Measurements from ENCODE around the gene FGFR3. TPM values are rescaled to one million over a fixed set of nuclear protein-coding genes. Genes with fewer than 3 reads are reported as not detected.

FGFR3 gene
- total and polyA plus RNA-seq, 10 donors = 1.0 to 7.5 (median 3.5) TPM

DNA sequence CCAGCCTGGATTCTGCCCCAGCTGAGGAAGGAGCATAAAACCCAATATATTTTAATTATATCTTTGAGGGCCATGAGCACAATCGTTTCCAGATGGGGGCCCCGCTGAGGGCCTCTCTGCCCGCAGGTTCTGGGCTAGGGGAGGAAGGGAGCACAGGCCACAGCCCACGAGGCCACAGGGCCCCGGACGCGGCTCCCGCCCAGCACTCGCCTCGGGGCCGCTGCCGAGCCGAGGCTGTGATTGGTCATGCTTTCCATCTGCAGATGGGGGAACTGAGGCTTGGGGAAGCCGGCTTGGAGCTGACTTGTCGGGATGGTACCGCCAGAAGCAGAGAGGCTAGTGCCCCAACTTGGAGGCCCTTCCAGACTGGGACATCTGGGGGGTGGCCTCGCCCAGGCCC, 37.8 kb upstream of the FGFR3 start:
- Histone ChIP-seq H3K4me3 (no peak overlapping the region), H3K27ac (peak overlapping the region in 6 of 8 donors; percentile 11 to 67 (median 40))
- DNase-seq = no peak

DNA sequence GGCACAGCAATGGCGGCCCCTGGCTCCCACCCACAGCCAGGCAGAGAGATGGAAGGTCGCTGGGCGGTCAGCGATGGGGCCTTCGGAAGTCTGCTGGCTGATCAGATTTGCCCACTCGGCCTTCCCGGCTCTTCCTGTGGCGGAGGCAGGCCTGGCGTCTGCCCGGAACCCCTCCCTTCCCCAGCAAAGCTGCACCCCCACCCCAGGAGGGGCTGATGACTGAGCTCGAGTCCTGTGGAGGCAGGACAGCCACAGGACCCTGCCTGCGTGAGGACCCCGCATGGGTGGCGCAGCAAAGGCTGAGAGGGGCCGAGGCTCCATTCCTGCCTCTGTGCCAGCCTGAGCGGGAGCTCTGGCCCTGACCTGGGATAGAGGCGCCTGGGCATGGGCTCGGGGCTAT, 37.0 kb upstream of the FGFR3 start:
- TF ChIP-seq POLR2AphosphoS5 (IDR thresholded peaks at IDR 0.05) = peak; percentile 38 to 84 (median 70)
- TF ChIP-seq, protein P1, sequence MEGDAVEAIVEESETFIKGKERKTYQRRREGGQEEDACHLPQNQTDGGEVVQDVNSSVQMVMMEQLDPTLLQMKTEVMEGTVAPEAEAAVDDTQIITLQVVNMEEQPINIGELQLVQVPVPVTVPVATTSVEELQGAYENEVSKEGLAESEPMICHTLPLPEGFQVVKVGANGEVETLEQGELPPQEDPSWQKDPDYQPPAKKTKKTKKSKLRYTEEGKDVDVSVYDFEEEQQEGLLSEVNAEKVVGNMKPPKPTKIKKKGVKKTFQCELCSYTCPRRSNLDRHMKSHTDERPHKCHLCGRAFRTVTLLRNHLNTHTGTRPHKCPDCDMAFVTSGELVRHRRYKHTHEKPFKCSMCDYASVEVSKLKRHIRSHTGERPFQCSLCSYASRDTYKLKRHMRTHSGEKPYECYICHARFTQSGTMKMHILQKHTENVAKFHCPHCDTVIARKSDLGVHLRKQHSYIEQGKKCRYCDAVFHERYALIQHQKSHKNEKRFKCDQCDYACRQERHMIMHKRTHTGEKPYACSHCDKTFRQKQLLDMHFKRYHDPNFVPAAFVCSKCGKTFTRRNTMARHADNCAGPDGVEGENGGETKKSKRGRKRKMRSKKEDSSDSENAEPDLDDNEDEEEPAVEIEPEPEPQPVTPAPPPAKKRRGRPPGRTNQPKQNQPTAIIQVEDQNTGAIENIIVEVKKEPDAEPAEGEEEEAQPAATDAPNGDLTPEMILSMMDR (IDR thresholded peaks at IDR 0.05 in 8 of 11, conservative IDR thresholded peaks at IDR 0.05 in 3 of 11) = no peak
- DNase-seq = no peak
- intact Hi-C loops (cut with DNase I; ENCODE audit: low total_unique reads) = no loop called here
- WGBS, 5 donors = 50 to 64% (median 60%) methylated on average over 4 to 18 of the region's 18 CpGs
- Histone ChIP-seq H3K4me1 (peaks cover 17 to 69% (median 46%) of the 10 kb centered on the region in 6 donors), H3K9me3 (no peaks in the 10 kb centered on the region), H3K36me3 (no peaks in the 10 kb centered on the region), H3K27me3 (replicated peaks in 1 of 7) (peaks cover 0 to 15% (median 0%) of the 10 kb centered on the region in 7 donors), H3K27ac (peak overlapping the region in 6 of 8 donors; percentile 31 to 67 (median 46)), H3K4me3 (no peak overlapping the region)

More for the DNA sequence above, 37.8 kb upstream of the FGFR3 start:
- Histone ChIP-seq H3K36me3 (no peaks in the 10 kb centered on the region), H3K4me1 (peaks cover 17 to 62% (median 41%) of the 10 kb centered on the region in 6 donors), H3K27me3 (replicated peaks in 1 of 7) (peaks cover 0 to 15% (median 0%) of the 10 kb centered on the region in 7 donors), H3K9me3 (no peaks in the 10 kb centered on the region)
- TF ChIP-seq, protein P1 (IDR thresholded peaks at IDR 0.05 in 8 of 11, conservative IDR thresholded peaks at IDR 0.05 in 3 of 11) = no peak
- TF ChIP-seq POLR2AphosphoS5 (IDR thresholded peaks at IDR 0.05) = no peak
- TF ChIP-seq POLR2A (IDR thresholded peaks at IDR 0.05) = no peak
- 74 to 94% (median 82%) methylated on average over 3 to 17 of the region's 17 CpGs for WGBS, 5 donors
- intact Hi-C loops (cut with DNase I; ENCODE audit: low total_unique reads) = no loop called here

DNA sequence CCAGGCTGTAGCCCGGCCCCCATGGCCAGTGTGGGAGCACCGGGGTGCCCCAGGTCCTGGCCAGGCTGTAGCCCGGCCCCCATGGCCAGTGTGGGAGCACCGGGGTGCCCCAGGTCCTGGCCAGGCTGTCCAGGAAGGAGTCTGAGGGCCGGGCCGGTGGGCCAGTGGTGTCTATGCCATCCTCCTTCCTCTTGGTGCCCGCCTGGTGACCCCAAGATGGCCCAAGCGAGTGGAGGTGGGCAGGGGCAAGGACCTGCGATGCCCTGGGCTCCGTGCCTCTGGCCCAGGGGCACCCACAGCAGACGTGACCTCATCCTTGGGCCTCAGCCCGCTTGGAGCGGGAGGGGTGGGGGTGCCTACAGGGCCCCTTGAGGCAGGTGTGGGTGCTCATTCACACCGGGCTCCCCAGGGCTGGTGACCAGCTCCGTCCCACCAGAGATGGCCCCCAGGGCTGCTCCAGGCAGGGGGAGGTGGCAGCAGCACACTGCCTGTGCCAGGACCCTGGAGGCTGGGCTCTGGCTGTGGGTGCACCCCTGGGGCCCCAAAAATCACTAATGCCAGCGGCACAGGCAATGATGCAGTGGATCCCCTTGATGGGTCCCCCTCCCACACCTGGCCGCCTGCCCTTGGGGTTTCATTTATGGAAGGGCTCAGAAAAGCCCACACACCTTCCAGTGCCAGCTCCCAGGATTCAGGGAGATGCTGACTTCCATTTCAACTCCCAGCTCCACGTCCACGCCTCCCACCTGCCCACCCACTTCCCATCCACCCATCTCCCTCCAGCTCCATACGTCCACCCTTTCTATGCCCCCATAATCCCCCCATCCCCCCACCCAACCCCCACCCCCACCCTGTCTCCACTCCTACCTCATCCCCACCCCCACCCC, 36.0 kb upstream of the FGFR3 start:
- Histone ChIP-seq H3K27ac (no peak overlapping the region), H3K4me3 (no peak overlapping the region), H3K9me3 (no peaks in the 10 kb centered on the region), H3K36me3 (no peaks in the 10 kb centered on the region), H3K27me3 (replicated peaks in 1 of 7) (peaks cover 0 to 15% (median 0%) of the 10 kb centered on the region in 7 donors), H3K4me1 (peaks cover 10 to 62% (median 38%) of the 10 kb centered on the region in 6 donors)
- TF ChIP-seq, protein P1 (IDR thresholded peaks at IDR 0.05 in 8 of 11, conservative IDR thresholded peaks at IDR 0.05 in 3 of 11) = no peak
- TF ChIP-seq POLR2AphosphoS5 (IDR thresholded peaks at IDR 0.05) = no peak
- TF ChIP-seq POLR2A (IDR thresholded peaks at IDR 0.05) = no peak
- intact Hi-C loops (cut with DNase I; ENCODE audit: low total_unique reads) = no loop called here
- 81 to 88% (median 84%) methylated on average over 9 to 20 of the region's 20 CpGs for WGBS, 5 donors
- no peak for DNase-seq

DNA sequence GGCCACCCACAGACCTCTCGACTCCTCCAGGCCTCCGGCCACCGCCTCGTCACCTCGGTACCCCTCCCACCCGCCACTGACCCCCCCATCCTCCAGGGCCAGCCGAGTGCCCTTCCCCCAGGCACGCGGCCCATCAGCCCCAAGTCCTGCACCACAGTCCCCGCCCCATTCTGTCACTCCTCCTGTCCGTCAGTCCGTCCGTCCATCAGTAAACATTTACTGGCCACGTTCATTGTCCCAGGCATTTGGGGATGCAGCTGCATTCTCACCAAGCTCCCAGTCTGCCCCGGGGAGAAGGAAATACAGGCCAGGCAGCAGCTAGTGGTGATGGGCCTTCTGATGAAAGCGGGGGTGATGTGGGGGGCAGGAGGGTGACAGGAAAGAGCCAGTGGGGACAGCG, 35.3 kb upstream of the FGFR3 start:
- Histone ChIP-seq H3K4me3 (no peak overlapping the region), H3K9me3 (no peaks in the 10 kb centered on the region), H3K36me3 (no peaks in the 10 kb centered on the region), H3K27ac (no peak overlapping the region), H3K27me3 (replicated peaks in 1 of 7) (peaks cover 0 to 15% (median 0%) of the 10 kb centered on the region in 7 donors), H3K4me1 (peaks cover 3 to 61% (median 33%) of the 10 kb centered on the region in 6 donors)
- DNase-seq = no peak
- WGBS, 5 donors = 79 to 89% (median 83%) methylated on average over 15 to 17 of the region's 17 CpGs
- intact Hi-C loops (cut with DNase I; ENCODE audit: low total_unique reads) = no loop called here
- TF ChIP-seq POLR2AphosphoS5 (IDR thresholded peaks at IDR 0.05) = no peak
